Activated CD4-positive, alpha-beta T cell treated with anti-CD3 and anti-CD28 coated beads for 36 hours (primary cell): ENCODE measurements around the gene LMBR1. TPM values are rescaled to one million over a fixed set of nuclear protein-coding genes. Genes with fewer than 3 reads are reported as not detected.

Experiments used
- ATAC-seq: fragments of 200-7000 bp; cut with Tn5 transposase; one replicate; pipeline ENCODE4 v1.10.0; 2021; ENCODE audit warnings: mild to moderate bottlenecking, moderate library complexity
- CTCF ChIA-PET: fragments of 350-600 bp; sonication (Branson Sonifier 250); formaldehyde crosslinking; loops from one replicate; lab custom pipeline; 2021; ENCODE audit warnings: antibody characterized with exemption; lab: Charles Lee
- POLR2A ChIA-PET: fragments of 350-600 bp; sonication (Branson Sonifier 250); formaldehyde crosslinking; loops from one replicate; lab custom pipeline; 2021; ENCODE audit warnings: antibody characterized with exemption, inconsistent platforms; lab: Charles Lee
- DNase-seq: peaks from one replicate; pipeline ENCODE4 v3.0.0-alpha.2; 2020
- H3K27ac Mint-ChIP-seq: one replicate; pipeline ENCODE4 v1.8.0; 2021; ENCODE audit warnings: mixed read lengths
- H3K27me3 Mint-ChIP-seq: one replicate; pipeline ENCODE4 v1.8.0; 2021; ENCODE audit warnings: mixed read lengths
- H3K36me3 Mint-ChIP-seq: one replicate; pipeline ENCODE4 v1.8.0; 2021; ENCODE audit warnings: low read depth, mixed read lengths
- H3K4me1 Mint-ChIP-seq: one replicate; pipeline ENCODE4 v1.8.0; 2021; ENCODE audit warnings: mixed read lengths
- H3K4me3 Mint-ChIP-seq: one replicate; pipeline ENCODE4 v1.8.0; 2021; ENCODE audit warnings: mild to moderate bottlenecking, moderate library complexity, mixed read lengths
- H3K9me3 Mint-ChIP-seq: one replicate; pipeline ENCODE4 v1.8.0; 2021; ENCODE audit warnings: low read depth, mixed read lengths
- intact Hi-C, 2 experiments: fragments of 100-400 bp; cut with DNase I in 1 of 2; cut with micrococcal nuclease in 1 of 2; formaldehyde crosslinking; loops; one replicate each; pipeline versions ENCODE4 v1.14.2 to v1.15.1; 2022 to 2024; cut with DNase I, micrococcal nuclease
- total RNA-seq, 2 experiments: library from RNA; stranded (reverse); gene quantifications; one replicate each; pipeline ENCODE4 v1.2.3, GENCODE V29; 2021

LMBR1 gene
- total RNA-seq, 2 experiments from 2014 or later: 31.0 to 39.0 TPM

DNA sequence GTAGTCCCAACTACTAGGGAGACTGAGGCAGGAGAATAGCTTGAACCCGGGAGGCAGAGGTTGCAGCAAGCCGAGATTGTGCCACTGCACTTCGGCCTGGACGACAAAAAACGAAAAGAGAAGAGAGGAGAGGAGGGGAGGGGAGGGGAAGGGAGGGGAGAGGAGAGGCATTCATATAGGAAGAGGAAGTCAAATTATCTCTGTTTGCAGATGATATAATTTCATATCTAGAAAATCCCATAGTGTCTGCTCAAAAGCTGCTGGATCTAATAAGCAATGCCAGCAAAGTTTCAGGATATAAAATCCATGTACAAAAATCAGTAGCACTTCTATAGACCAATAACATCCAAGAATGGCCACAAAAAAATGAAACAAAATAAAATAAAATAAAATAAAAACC is 120.3 kb downstream of the LMBR1 start:
- Mint-ChIP-seq H3K4me3 (no peak overlapping the region), H3K9me3 (peaks cover 5% of the 10 kb centered on the region), H3K36me3 (peaks cover 24% of the 10 kb centered on the region), H3K27ac (no peak overlapping the region), H3K4me1 (peaks cover 51% of the 10 kb centered on the region), H3K27me3 (no peaks in the 10 kb centered on the region)
- no peak for ATAC-seq
- POLR2A ChIA-PET: no interaction called here
- DNase-seq: no peak
- CTCF ChIA-PET: interaction anchor here (1.5 kb wide), 1 partner anchor 27 kb away, joined by 4 read pairs; no protein-coding TSS in a partner anchor
- intact Hi-C loops: loop anchor here in 1 of 2 experiments (10.0 kb wide), 1 partner anchor 1128 kb away; the partner anchor contains the start of gene RBM33

DNA sequence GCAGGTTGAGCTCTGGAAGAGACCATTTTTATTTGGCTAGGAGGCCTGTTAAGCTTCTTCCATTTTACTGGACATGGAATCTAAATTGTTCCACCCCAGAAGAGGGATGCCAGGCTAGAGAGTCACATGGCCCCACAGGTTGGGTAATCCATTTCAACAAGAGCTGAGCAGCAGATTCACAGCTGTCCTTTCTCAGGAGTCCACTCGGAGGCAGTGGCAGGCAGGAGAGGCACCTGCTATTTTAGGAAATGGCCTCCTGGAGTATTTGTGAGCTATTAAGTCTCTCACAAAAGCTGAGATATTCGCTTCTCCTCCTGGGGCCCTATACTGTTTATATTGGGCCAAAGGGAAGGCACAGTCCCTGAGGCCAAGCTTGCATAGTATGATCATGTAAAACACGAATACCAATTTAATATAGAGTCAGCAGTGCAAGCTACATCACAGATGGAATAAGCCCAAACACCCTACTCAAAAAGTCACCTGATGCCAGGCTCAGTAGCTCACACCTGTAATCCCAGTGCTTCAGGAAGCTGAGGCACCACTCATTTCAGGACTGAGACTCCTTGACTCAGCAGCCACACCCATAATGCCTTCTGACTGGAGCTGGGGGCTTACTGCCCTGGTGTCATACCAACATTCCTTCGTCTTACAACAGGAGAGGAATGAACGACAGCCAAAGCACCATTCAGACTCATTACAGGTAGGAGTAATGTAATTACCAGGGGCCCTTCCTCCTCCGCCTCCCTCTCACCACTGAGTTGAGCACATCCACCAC is 124.1 kb downstream of the LMBR1 start:
- intact Hi-C loops: no loop called here
- peak; percentile 87 for ATAC-seq
- H3K27ac Mint-ChIP-seq: no peak overlapping the region

GRCh38 chr7:156766666-156767065 is 126.3 kb downstream of the LMBR1 start:
- Mint-ChIP-seq H3K4me1 (peaks cover 25% of the 10 kb centered on the region), H3K27ac (no peak overlapping the region), H3K27me3 (no peaks in the 10 kb centered on the region), H3K9me3 (no peaks in the 10 kb centered on the region), H3K36me3 (peaks cover 17% of the 10 kb centered on the region), H3K4me3 (no peak overlapping the region)
- ChIA-PET POLR2A (no interaction called here), CTCF (no interaction called here)
- intact Hi-C loops: no loop called here
- no peak for ATAC-seq
- no peak for DNase-seq

More for the DNA sequence above, 124.1 kb downstream of the LMBR1 start:
- Mint-ChIP-seq H3K36me3 (peaks cover 15% of the 10 kb centered on the region), H3K9me3 (peaks cover 2% of the 10 kb centered on the region), H3K4me1 (peaks cover 35% of the 10 kb centered on the region), H3K27me3 (no peaks in the 10 kb centered on the region), H3K4me3 (no peak overlapping the region)
- CTCF ChIA-PET: interaction anchor here (0.8 to 1.6 kb wide), 6 partner anchors 8 to 23 kb away, joined by 3 to 4 read pairs (median 4); no protein-coding TSS in a partner anchor
- DNase-seq: peak; percentile 54
- POLR2A ChIA-PET: interaction anchor here (0.9 kb wide), 1 partner anchor 9 kb away, joined by 4 read pairs; no protein-coding TSS in a partner anchor

GRCh38 chr7:156765901-156766656 is 126.9 kb downstream of the LMBR1 start:
- ATAC-seq (no peak), DNase-seq (no peak)
- H3K4me1 Mint-ChIP-seq: peaks cover 20% of the 10 kb centered on the region
- POLR2A ChIA-PET: no interaction called here
- CTCF ChIA-PET: interaction anchor here (0.6 kb wide), 1 partner anchor 1232 kb away, joined by 3 read pairs; no protein-coding TSS in a partner anchor
- H3K36me3 Mint-ChIP-seq: peaks cover 17% of the 10 kb centered on the region
- H3K27me3 Mint-ChIP-seq: no peaks in the 10 kb centered on the region
- H3K4me3 Mint-ChIP-seq: no peak overlapping the region
- H3K27ac Mint-ChIP-seq: no peak overlapping the region
- intact Hi-C loops: no loop called here
- H3K9me3 Mint-ChIP-seq: no peaks in the 10 kb centered on the region

DNA sequence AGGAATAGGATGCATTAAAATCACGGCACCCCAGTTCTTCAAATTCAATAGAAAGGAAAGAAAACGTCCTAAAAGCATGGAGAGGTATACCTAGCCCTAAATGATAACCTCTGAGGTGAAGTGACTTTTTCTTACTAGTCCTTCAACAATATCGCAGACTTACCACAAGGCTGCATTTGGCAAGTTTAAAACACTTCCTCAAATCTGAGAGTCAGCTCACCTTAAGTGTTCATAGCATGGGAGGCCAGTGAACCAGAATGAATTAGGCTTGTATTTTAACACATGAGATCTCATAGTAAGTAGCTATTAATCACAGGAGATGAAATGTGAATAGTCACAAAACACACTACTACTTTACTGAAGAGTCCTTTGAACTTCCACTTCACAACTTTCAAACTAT is 128.2 kb downstream of the LMBR1 start:
- peak overlapping the region; percentile 25 for H3K27ac Mint-ChIP-seq
- peaks cover 18% of the 10 kb centered on the region for H3K4me1 Mint-ChIP-seq
- no peaks in the 10 kb centered on the region for H3K27me3 Mint-ChIP-seq
- CTCF ChIA-PET: no interaction called here
- H3K36me3 Mint-ChIP-seq: peaks cover 28% of the 10 kb centered on the region
- no peak for DNase-seq
- peaks cover 7% of the 10 kb centered on the region for H3K9me3 Mint-ChIP-seq
- intact Hi-C loops: no loop called here
- ATAC-seq: no peak
- no peak overlapping the region for H3K4me3 Mint-ChIP-seq
- POLR2A ChIA-PET: no interaction called here

GRCh38 chr7:156764016-156764669 is 128.8 kb downstream of the LMBR1 start:
- peak; percentile 51 for ATAC-seq
- peaks cover 12% of the 10 kb centered on the region for H3K4me1 Mint-ChIP-seq
- peaks cover 10% of the 10 kb centered on the region for H3K9me3 Mint-ChIP-seq
- peak; percentile 35 for DNase-seq
- ChIA-PET CTCF (no interaction called here), POLR2A (no interaction called here)
- intact Hi-C loops: no loop called here
- peaks cover 32% of the 10 kb centered on the region for H3K36me3 Mint-ChIP-seq
- H3K4me3 Mint-ChIP-seq: no peak overlapping the region
- H3K27me3 Mint-ChIP-seq: no peaks in the 10 kb centered on the region
- H3K27ac Mint-ChIP-seq: no peak overlapping the region

- peaks cover 4% of the 10 kb centered on the region for H3K4me1 Mint-ChIP-seq
- H3K9me3 Mint-ChIP-seq: peaks cover 10% of the 10 kb centered on the region
- H3K4me3 Mint-ChIP-seq: no peak overlapping the region
- DNase-seq: no peak
- no peak overlapping the region for H3K27ac Mint-ChIP-seq
- H3K36me3 Mint-ChIP-seq: peaks cover 43% of the 10 kb centered on the region
- CTCF ChIA-PET: interaction anchor here (1.1 kb wide), 1 partner anchor 9 kb away, joined by 3 read pairs; no protein-coding TSS in a partner anchor
- POLR2A ChIA-PET: no interaction called here
- intact Hi-C loops: no loop called here
- no peak for ATAC-seq
- H3K27me3 Mint-ChIP-seq: no peaks in the 10 kb centered on the region
These were observed 133.3 kb downstream of the LMBR1 start for GRCh38 chr7:156759579-156760202.

DNA sequence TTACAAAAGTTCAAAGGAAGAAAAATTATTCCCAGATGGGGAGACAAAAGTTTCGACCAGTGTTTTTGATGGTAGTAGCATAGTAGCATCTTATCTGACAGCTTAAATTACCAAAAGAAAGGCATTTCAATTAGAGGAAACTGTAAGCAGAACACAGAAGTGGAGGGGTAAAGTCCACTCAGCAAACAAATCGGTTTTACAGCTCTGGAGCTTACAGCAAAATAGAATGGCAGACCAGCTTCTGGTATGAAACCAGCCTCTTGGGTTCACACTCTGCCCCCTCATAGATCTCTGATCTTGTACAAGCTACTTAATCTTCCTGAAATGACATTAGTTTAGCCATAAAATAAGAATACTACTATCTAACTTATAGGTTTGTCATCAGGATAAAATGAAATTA is 133.8 kb downstream of the LMBR1 start:
- Mint-ChIP-seq H3K9me3 (peaks cover 10% of the 10 kb centered on the region), H3K4me3 (no peak overlapping the region), H3K27me3 (no peaks in the 10 kb centered on the region), H3K36me3 (peaks cover 45% of the 10 kb centered on the region), H3K27ac (no peak overlapping the region), H3K4me1 (peaks cover 7% of the 10 kb centered on the region)
- POLR2A ChIA-PET: no interaction called here
- ATAC-seq: no peak
- CTCF ChIA-PET: interaction anchor here (1.1 kb wide), 1 partner anchor 10 kb away, joined by 3 read pairs; no protein-coding TSS in a partner anchor
- no peak for DNase-seq
- intact Hi-C loops: no loop called here

DNA sequence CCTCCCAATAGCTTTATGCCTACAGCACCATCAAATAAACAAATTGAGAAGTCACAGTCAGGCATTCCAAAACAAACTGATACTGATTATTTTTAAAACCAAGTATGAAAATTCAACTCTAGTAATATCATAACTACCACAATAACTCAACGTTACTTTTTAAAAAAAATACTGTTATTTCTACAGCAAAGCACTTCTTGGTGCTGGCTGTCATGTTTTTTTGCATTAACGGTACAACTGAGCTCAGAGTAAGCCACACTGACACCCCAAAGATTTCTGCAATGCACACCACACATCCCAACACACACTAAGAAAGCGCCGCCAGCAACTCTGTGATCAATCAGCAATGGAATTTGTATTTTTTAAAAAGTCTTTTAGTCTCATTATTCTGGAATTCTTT is 138.8 kb downstream of the LMBR1 start:
- peak overlapping the region; percentile 47 for H3K27ac Mint-ChIP-seq
- DNase-seq (no peak), ATAC-seq (no peak)
- ChIA-PET CTCF (interaction anchor here (1.0 to 1.3 kb wide), 3 partner anchors 15 to 63 kb away, joined by 3 to 4 read pairs (median 3); no protein-coding TSS in a partner anchor), POLR2A (no interaction called here)
- H3K9me3 Mint-ChIP-seq: no peaks in the 10 kb centered on the region
- intact Hi-C loops: no loop called here
- no peaks in the 10 kb centered on the region for H3K27me3 Mint-ChIP-seq
- H3K4me3 Mint-ChIP-seq: no peak overlapping the region
- H3K4me1 Mint-ChIP-seq: peaks cover 16% of the 10 kb centered on the region
- peaks cover 25% of the 10 kb centered on the region for H3K36me3 Mint-ChIP-seq

DNA sequence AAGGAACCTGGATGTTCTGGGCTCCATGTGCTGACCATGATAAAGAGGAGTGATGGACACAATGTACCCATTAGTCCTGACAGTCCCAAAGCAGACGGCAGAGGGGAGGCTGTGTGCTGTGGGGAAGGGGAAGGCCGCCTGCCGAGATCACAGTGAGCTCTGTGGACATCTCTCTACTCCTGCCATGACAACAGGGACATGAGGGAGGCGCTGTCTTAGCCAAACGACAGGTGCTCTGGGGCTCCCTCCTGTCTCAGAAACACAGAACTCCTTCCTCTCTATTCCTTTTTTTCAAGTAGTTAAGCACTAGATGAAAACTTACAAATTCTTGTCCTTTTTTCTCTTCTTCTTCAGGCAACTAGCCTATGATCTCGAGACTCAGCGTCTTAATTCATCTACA is 139.4 kb downstream of the LMBR1 start:
- Mint-ChIP-seq H3K4me3 (no peak overlapping the region), H3K27ac (no peak overlapping the region), H3K36me3 (peaks cover 20% of the 10 kb centered on the region), H3K4me1 (peaks cover 16% of the 10 kb centered on the region), H3K27me3 (no peaks in the 10 kb centered on the region), H3K9me3 (no peaks in the 10 kb centered on the region)
- CTCF ChIA-PET: interaction anchor here (1.3 kb wide), 1 partner anchor 16 kb away, joined by 4 read pairs; no protein-coding TSS in a partner anchor
- ATAC-seq (no peak), DNase-seq (no peak)
- POLR2A ChIA-PET: no interaction called here
- intact Hi-C loops: no loop called here

- Mint-ChIP-seq H3K4me1 (peaks cover 16% of the 10 kb centered on the region), H3K27me3 (no peaks in the 10 kb centered on the region), H3K36me3 (peaks cover 16% of the 10 kb centered on the region), H3K9me3 (no peaks in the 10 kb centered on the region), H3K27ac (no peak overlapping the region), H3K4me3 (no peak overlapping the region)
- no peak for ATAC-seq
- ChIA-PET CTCF (no interaction called here), POLR2A (no interaction called here)
- intact Hi-C loops: no loop called here
- DNase-seq: no peak
These were observed 139.8 kb downstream of the LMBR1 start for GRCh38 chr7:156753229-156753560.
